HG02884 (cell line): Measurements from ENCODE around the gene TMEM238.

ENCODE experiments used
- ATAC-seq: cut with Tn5 transposase; IDR thresholded peaks from one replicate; pipeline ENCODE4 v1.9.1; 2021; ENCODE audit warnings: mild to moderate bottlenecking, moderate library complexity; ENCODE audit not compliant: unreplicated experiment

Gene TMEM238

DNA sequence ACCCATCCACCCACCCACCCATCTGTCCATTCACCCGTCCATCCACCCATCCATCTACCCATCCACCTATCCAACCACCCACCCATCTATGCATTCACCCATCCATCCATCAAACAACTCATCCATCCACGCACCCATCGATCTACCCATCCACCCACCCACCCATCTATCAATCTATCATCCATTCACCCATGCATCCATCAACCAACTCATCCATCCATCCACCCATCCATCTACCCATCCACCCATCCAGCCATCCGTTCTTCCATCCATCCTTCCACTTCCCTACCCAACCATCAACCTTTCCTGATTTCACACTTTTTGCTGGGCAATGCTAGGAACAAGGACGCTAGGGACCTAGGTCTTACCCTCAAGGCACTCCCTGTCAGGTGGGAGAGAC lies 2.1 kb downstream of the TMEM238 start:
- no peak for ATAC-seq

DNA sequence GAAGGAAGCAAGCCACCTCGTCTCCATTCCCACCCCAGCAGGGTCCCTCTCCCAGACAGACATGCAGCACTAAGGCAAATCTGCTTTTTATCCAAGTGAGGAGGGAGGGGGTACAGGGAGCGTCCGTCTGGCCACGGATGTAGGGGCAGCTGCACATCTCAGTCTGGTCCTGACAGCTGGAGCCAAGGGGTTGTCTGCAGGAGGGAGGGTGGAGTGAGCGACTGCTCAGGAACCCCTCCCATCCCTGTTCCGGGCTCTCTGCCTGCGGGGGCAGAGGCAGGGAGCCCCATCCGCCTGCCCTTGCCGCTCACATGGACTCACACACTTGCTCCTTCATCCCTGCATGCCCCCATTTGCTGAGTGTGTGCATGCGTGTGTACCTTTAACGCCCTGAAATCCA lies 4.9 kb downstream of the TMEM238 start:
- ATAC-seq = no peak

DNA sequence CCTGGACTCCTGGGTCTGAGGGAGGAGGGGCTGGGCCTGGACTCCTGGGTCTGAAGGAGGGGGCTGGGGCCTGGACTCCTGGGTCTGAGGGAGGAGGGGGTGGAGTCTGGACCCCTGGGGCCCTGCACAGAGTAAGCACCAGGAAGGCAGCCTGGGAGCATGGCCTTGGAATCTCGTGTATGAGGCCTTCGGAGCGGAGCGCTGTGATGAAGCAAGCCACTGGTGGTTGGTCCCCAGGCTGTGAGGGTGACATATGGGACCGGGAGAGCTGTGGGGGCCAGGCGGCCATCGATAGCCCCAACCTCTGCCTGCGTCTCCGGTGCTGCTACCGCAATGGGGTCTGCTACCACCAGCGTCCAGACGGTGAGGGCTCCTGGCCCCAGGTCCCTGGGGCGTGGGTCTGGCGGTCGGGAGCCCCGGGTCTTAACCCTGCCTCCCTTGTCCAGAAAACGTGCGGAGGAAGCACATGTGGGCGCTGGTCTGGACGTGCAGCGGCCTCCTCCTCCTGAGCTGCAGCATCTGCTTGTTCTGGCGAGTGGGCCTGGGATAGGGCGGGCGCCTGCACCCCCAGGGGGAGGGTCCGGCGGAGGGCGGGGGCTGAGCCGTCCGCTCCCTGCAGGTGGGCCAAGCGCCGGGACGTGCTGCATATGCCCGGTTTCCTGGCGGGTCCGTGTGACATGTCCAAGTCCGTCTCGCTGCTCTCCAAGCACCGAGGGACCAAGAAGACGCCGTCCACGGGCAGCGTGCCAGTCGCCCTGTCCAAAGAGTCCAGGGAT lies 6.5 kb downstream of the TMEM238 start:
- ATAC-seq = no peak

DNA sequence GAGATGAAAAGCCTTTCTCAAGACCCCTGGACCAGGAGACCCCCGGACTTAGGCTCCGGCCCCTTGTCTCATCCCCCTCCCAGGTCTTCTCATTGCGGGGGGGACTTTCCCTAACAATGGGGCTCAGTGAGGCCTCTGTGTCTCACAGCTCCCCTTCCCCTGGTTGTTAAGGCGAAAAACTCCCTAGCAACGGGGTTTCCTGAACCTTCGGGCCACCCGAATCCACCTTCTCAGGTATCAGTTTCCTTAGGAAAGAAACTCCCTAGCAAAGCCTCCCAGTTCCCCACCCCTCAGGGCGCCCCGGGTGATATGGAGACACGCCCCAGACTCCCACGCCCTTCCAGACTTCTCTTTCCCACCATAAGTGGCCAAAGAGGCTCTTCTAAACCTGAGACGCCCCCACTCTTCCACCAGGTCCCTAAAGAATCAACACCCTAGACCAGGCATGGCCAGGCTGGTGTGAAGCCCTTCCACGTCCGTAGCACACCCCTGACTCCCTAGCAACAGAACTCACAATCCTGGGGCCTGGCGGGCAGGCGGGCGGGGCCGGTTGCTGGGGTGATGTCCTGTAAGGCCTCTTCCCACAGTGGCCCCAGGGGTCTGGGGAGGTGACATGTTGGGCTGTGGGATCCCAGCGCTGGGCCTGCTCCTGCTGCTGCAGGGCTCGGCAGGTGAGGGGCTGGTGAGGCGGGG lies 7.7 kb downstream of the TMEM238 start, which contains the start of gene TMEM190:
Gene TMEM190, plus strand, starts transcription at position 586 of the 693 bp plus-strand sequence. Its CDS starts 28 bp downstream, at position 614.
- ATAC-seq = no peak

DNA sequence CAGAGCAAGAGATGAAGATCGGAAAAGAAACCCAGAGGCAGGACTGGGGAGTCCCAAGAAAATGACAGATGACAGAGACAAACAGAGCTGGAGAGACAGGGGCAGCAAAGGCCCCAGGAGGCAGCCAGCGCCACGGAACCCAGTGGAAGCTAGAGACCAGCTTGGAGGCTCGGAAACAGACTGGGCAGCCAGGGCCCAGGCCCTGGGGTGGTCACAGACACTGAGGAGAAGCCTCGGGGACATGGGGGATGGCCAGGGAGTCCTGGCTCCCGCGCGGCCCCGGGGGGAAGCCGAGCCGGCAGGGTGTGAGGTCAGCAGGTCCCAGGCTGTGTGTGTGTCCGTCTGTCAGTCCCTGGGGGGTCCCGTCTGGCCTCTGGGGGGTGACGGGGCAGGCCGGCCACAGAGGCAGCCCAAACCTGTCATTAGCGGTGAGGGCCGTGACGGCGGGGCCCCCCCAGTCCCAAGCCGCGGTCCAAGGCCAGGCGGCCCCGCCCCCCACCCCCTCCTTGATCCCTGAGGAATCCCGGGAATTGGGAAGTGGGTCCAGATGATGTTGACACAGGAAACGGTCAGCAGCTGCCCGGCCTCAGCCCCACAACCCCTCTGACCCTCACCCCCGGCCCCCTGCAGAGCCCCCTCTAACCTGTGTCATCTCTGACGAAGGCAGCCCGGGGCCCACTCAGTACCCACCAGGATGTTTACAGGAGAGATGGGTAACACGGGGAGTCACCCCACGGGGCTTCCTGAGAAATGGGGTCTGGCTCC lies 9.9 kb downstream of the TMEM238 start:
- ATAC-seq = no peak

DNA sequence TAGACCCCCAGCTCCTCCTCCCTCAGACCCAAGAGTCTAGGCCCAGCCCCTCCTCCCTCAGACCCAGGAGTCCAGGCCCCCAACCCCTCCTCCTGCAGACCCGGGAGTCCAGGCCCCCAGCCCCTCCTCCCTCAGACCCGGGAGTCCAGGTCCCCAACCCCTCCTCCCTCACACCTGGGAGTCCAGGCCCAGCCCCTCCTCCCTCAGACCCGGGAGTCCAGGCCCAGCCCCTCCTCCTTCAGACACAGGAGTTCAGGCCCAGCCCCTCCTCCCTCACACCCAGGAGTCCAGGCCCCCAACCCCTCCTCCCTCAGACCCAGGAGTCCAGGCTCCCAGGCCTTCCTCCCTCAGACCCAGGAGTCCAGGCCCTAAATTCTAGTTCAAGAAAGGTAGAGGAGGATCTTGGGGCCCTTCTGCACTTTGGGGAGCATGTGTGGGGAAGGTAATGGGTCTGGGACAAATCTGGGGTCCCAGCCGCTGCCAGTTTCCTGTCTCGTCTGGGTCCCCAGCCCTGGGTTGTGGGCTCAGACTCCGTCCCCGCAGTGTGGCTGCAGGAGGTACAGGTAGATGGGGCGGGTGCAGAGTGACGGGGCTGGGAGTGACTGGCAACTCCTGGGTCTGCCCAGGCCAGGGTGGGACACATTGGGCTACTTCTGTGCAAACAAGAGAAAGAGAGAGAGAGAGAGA lies 10.6 kb downstream of the TMEM238 start:
- no peak for ATAC-seq

DNA sequence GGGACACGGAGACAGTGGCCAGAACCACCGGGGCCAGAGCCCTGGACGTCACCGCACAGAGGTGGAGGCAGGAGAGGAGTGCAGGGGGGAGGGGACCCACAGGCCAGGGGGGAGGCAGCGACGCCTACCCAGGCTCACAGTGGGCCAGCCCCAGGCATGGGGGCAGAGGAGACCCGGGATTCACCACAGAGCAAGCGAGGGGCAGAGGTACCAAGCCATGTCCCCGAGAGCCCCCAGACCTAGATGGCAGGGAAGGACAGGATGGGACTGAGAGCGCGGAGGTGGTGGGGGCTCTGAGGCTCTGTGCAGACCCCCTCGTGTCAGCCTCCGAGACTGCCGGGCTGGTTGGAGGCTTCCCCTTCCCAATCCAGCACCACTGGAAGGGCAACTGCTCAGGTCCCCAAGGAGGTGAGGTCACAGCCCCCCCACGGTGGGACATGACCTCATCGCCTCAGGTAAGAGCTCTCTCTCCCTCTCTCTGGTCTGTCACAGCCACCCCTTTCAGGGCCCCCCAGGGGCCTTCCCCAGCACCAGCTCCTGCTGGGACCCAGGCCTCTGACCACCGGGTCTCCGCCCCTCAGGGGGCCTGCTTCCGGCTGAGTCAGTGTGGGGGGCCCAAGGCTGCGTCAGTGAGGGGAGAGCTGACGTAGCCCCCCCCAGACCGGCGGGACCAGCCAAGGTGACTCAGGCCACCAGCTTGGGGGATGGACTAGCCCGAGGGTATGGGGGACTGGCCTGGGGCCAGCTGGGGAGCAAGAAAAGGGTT lies 11.6 kb downstream of the TMEM238 start:
- ATAC-seq = no peak

DNA sequence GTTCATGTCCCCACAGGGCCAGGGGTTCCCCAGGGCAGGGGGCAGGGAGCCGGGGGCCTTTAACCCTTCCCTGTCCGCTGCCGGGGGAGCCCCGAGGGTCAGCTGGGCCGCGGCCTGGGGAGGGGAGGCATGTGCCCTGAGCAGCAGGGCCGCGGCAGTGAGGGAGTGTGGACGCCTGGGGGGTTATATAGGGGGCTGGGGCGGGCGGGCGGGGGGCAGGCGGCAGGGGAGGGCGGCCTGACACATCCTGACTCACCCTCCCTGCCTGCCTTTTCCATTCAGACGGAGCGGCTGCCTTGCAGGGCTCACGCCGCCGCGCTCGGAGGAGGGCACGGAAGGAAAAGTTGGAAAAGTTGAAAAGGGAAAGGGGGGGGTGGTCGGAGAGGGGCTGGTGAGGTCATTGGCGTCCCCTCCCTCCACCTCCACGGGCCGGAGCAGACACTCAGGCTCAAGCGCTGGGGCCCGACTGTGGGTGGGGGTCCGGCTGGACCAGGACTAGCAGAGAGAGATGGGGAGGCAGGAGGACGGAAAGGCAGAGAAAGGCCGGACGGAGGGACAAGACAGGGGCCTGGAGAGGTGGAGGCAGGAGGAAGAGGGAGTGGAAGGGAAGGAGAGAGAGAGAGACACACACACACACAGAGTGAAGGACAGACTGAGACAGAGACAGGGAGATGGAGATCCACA lies 13.6 kb downstream of the TMEM238 start, which contains the start of gene IL11:
Gene IL11, minus strand, starts transcription at position 159 of the 684 bp plus-strand sequence. Its CDS starts 153 bp downstream, at position 6.
- no peak for ATAC-seq

DNA sequence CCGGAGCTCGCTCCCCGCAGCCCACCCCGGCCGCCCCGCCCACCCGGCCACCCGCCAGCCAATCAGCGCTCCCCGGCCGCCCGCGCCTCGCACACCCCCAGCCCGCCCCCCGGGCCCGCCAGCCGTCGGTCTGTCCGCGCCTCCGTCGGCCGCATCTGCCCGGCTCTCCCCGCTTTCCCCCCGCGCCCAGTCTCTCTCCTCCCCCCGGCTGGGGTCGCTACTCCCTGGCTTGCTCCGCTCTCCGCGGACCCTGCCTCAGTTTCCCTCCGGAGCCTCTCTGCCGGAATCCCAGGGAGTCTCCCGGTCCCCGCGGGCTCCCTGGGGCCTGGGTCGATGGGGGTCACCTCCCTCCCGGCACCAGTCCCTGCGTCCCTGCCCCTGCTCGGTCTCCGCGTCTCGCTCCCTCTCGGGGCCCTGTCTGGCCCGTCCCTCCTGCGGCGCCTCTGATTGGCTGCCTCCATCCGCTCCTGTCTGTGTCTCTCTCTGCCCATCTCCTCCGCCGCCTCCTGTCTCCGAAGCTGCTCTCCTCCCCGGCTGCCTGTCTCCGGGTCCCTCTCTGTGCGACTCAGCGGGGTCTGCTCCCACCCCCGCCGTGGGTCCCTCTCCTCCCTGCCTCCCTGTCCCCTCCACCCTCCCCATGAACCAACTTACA lies 14.3 kb downstream of the TMEM238 start:
- ATAC-seq = no peak

DNA sequence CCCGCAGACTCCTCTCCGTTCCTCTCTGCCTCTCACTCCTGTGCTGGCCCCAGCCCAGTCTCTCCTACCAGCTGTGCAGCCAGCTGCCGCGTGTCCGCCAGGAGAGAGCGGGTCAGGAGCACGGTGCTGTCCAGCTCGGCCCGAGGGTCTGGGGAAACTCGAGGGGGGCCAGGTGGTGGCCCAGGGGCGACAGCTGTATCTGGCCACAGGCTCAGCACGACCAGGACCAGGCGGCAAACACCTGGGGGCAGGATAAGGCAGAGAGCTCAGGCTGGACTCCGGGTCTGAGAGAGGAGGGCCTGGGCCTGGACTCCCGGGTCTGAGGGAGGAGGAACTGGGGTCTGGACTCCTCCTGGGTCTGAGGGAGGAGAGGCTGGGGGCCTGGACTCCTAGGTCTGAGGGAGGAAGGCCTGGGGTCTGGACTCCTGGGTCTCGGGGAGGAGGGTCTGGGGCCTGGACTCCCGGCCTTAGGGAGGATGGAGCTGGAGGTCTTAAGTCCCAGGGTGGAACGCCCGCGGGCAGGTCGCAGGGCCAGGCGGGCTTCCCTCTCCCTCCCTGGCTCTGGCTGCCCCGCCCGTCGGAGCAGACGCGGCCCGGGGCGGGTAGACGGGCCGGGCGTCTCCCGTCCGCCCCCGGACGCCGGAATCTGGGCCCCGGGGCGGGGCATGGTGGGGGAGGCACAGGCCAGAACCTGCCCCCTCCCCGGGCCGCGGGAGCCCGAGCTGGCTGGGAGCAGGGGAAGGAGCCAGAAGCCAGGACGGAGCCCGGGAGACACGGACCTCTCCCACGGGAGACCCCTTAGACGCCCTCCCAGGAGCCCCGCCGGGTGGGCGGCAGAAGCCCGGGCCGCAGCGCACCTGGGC lies 15.2 kb downstream of the TMEM238 start:
- no peak for ATAC-seq

DNA sequence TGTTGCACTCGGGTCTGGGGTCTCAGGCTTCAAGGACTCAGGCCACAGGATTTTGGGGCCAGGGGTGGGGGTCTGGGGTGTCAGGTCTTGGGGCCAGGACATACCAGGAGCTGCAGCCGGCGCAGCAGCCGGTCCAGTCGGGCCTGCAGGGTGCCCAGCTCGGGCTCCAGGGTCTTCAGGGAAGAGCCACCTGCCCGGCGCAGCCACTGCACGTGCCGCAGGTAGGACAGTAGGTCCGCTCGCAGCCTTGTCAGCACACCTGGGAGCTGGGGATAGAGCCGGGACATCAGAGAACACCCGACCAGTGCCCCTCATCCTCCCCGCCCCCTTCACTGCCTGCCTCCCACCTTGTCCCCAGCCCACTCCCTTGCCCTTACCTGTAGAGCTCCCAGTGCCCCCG lies 16.0 kb downstream of the TMEM238 start:
- no peak for ATAC-seq

DNA sequence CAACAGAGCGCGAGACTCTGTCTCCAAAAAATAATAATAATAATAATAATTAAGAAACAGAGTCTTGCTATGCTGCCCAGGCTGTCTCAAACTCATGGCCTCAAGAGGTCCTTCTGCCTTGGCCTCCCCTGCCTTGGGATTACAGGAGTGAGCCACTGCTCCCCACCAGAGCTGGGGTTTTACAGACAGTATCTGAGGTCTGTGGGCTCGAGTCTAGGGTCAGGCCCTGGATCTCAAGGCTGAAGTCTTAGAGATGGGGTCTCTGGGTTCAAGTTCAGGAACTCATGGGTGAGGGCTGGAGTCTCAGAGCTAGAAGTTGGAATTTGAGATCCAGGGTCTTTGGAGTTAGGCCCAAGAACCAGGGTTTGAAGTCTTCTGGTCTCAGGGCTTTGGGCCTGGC lies 17.3 kb downstream of the TMEM238 start:
- ATAC-seq = no peak

DNA sequence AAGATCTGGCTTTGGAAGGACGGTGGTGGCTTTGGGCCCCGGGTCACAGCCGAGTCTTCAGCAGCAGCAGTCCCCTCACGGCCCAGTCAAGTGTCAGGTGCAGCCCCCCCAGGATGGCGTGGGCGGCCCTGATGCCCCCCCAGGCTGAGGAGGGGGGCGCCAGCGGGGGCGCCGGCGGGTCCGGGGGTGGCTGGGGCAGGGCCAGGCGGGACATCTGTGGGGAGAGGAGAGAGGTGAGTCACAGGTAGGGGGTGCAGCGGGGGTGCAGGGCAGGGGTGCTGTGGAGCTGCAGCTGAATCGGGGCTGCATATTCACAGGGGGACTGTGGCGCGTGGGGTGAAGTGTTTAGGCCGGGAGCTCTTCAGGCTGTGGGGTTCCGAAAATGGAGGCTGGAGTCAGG lies 18.1 kb downstream of the TMEM238 start:
- no peak for ATAC-seq

DNA sequence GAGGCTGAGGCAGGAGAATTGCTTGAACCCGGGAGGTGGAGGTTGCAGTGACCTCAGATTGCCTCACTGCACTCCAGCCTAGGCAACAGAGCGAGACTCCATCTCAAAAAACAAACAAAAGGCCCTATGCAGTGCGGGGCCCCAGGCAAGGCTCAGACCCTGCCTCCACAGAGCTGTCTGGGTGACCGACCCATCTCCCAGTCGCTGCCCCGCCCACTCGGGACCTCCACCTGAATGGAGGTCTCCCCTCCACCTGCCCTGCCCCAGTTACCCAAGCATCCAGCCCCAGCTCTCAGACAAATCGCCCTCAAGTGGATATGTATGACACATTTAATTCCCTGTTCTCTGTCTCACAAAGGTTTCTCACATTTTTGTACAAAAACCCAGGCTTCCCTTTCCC lies 18.8 kb downstream of the TMEM238 start:
- no peak for ATAC-seq

DNA sequence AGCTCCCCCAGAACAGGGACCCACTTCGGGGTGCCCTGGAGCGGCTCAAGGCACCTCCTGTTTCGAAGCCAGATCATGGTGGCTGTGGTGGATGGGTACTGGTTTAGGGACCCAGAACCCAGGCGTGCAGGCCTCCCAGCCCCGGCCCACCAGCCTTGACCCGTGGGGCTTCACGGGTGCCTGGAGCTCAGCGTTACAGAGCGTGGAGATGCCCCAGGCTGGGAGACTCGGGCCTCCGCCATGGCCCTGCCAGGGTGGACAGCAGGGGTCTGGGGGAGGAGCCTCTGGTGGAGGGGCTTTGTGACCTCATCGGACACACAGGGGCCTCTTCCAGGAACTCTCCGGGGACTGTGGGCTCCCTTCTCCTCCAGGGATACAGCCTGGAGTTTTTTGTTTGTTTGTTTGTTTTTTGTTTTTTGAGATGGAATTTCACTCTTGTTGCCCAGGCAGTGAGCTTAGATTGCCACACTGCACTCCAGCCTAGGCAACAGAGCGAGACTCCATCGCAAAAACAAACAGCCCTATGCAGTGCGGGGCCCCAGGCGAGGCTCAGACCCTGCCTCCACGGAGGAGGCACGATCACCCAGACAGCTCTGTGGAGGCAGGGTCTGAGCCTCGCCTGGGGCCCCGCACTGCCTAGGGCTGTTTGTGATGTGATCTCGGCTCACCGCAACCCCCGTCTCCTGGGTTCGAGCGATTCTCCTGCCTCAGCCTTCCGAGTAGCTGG lies 20.9 kb downstream of the TMEM238 start, which contains the start of gene GARIN5B:
Gene GARIN5B, minus strand, starts transcription at position 271 of the 727 bp plus-strand sequence. Its CDS starts 194 bp downstream, at position 77.
- no peak for ATAC-seq

DNA sequence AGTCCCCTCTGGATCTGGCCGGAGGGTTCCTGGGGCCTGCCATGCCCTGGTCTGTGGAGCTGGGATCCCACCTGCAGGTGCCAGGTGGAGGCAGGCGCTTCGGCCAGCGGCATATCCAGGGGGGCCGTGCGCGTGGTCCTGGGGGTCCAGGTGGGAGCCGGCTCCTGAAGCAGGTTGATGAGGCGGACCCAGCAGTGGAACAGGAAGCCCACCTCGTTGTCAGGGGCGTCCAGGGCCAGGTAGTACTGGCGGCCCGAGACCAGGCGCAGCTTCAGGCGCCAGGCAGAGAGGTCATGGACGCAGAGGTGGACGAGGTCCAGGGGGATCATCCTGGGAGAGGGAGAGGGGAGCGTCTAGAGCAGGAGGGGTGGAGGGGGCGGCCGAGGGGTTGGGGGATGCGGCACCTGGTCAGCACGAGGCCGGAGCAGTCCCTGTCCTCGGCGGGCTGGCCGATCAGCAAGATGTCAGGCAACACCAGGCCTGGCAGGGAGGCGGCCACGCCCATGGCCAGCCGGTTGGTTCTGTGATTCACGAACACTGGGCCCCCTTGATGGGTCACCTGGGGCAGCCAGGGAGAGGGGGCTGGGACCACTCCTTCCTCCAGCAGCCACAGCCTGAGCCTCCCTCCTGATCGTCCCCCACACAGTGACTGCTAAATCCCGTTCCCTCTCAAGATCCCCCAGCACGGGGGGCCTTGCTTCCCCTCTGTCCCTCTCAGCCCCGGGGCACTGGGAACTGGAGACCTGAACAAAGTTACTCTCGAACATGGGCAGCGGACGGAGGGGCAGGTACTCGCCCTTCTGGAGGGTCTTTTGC lies 21.7 kb downstream of the TMEM238 start:
- ATAC-seq = no peak
